ENCODE data around the gene GRIK1. TPM values are rescaled to one million over a fixed set of nuclear protein-coding genes. Genes with fewer than 3 reads are reported as not detected.
A peak's percentile ranks its signal among the peaks of the same experiment; 100 is the strongest.

The GRIK1 gene
- total RNA-seq, 2 donors from 2014 or later, result not detected

- Mint-ChIP-seq H3K27ac (no peak overlapping the region), H3K36me3 (no peaks in the 10 kb centered on the region), H3K9me3 (no peaks in the 10 kb centered on the region)
- no peak for DNase-seq (ENCODE audit: low spot score in 2 of 2)
- peak in 1 of 2 donors; percentile 18 for ATAC-seq
Observed at GRCh38 chr21:29691616-29692491, 247.9 kb downstream of the GRIK1 start.

GRCh38 chr21:29689753-29690152, 250.0 kb downstream of the GRIK1 start:
- no peak for ATAC-seq

GRCh38 chr21:29684106-29684505, 255.7 kb downstream of the GRIK1 start:
- H3K9me3 Mint-ChIP-seq, result no peaks in the 10 kb centered on the region
- DNase-seq (ENCODE audit: low spot score in 2 of 2) (no peak), ATAC-seq (no peak)
- no peak overlapping the region for H3K27ac Mint-ChIP-seq
- no peaks in the 10 kb centered on the region for H3K36me3 Mint-ChIP-seq

More at GRCh38 chr21:29689753-29690152, 250.0 kb downstream of the GRIK1 start:
- Mint-ChIP-seq H3K36me3 (no peaks in the 10 kb centered on the region), H3K9me3 (no peaks in the 10 kb centered on the region), H3K27ac (no peak overlapping the region)
- DNase-seq (ENCODE audit: low spot score in 2 of 2), result no peak

- DNase-seq (ENCODE audit: low spot score in 2 of 2) (no peak), ATAC-seq (no peak)
- no peak overlapping the region for H3K27ac Mint-ChIP-seq
- H3K9me3 Mint-ChIP-seq, result no peaks in the 10 kb centered on the region
- H3K36me3 Mint-ChIP-seq, result no peaks in the 10 kb centered on the region
Observed at GRCh38 chr21:29682800-29683199, 257.0 kb downstream of the GRIK1 start.

GRCh38 chr21:29680273-29680672, 259.5 kb downstream of the GRIK1 start:
- no peak for ATAC-seq
- H3K36me3 Mint-ChIP-seq, result no peaks in the 10 kb centered on the region
- no peak for DNase-seq (ENCODE audit: low spot score in 2 of 2)
- H3K27ac Mint-ChIP-seq, result no peak overlapping the region
- H3K9me3 Mint-ChIP-seq, result no peaks in the 10 kb centered on the region

GRCh38 chr21:29678626-29679025, 261.2 kb downstream of the GRIK1 start:
- no peak for ATAC-seq
- Mint-ChIP-seq H3K27ac (no peak overlapping the region), H3K9me3 (no peaks in the 10 kb centered on the region), H3K36me3 (no peaks in the 10 kb centered on the region)
- DNase-seq (ENCODE audit: low spot score in 2 of 2), result no peak

- no peaks in the 10 kb centered on the region for H3K9me3 Mint-ChIP-seq
- no peak for ATAC-seq
- DNase-seq (ENCODE audit: low spot score in 2 of 2), result no peak
- H3K27ac Mint-ChIP-seq, result no peak overlapping the region
- H3K36me3 Mint-ChIP-seq, result no peaks in the 10 kb centered on the region
Observed at GRCh38 chr21:29677326-29677725, 262.5 kb downstream of the GRIK1 start.

- ATAC-seq (no peak), DNase-seq (ENCODE audit: low spot score in 2 of 2) (no peak)
- no peaks in the 10 kb centered on the region for H3K9me3 Mint-ChIP-seq
- no peak overlapping the region for H3K27ac Mint-ChIP-seq
- H3K36me3 Mint-ChIP-seq, result no peaks in the 10 kb centered on the region
Observed at GRCh38 chr21:29676395-29676794, 263.4 kb downstream of the GRIK1 start.

GRCh38 chr21:29675451-29675850, 264.3 kb downstream of the GRIK1 start:
- Mint-ChIP-seq H3K27ac (no peak overlapping the region), H3K9me3 (no peaks in the 10 kb centered on the region), H3K36me3 (no peaks in the 10 kb centered on the region)
- DNase-seq (ENCODE audit: low spot score in 2 of 2), result no peak
- ATAC-seq, result no peak

GRCh38 chr21:29674343-29674742, 265.5 kb downstream of the GRIK1 start:
- no peak for DNase-seq (ENCODE audit: low spot score in 2 of 2)
- no peak for ATAC-seq
- Mint-ChIP-seq H3K9me3 (no peaks in the 10 kb centered on the region), H3K27ac (no peak overlapping the region), H3K36me3 (no peaks in the 10 kb centered on the region)

- DNase-seq (ENCODE audit: low spot score in 2 of 2) (no peak), ATAC-seq (no peak)
- Mint-ChIP-seq H3K36me3 (no peaks in the 10 kb centered on the region), H3K9me3 (peaks cover 0 to under 1% of the 10 kb centered on the region in 2 donors), H3K27ac (no peak overlapping the region)
Observed at GRCh38 chr21:29673096-29673610, 266.6 kb downstream of the GRIK1 start.

- Mint-ChIP-seq H3K36me3 (no peaks in the 10 kb centered on the region), H3K9me3 (peaks cover 0 to 5% of the 10 kb centered on the region in 2 donors), H3K27ac (no peak overlapping the region)
- ATAC-seq, result no peak
- DNase-seq (ENCODE audit: low spot score in 2 of 2), result no peak
Observed at GRCh38 chr21:29671728-29672127, 268.1 kb downstream of the GRIK1 start.

GRCh38 chr21:29670228-29670627, 269.6 kb downstream of the GRIK1 start:
- Mint-ChIP-seq H3K36me3 (no peaks in the 10 kb centered on the region), H3K27ac (no peak overlapping the region), H3K9me3 (peaks cover 0 to 5% of the 10 kb centered on the region in 2 donors)

GRCh38 chr21:29669416-29669815, 270.4 kb downstream of the GRIK1 start:
- DNase-seq (ENCODE audit: low spot score in 2 of 2), result no peak
- peaks cover 0 to 5% of the 10 kb centered on the region in 2 donors for H3K9me3 Mint-ChIP-seq
- no peak overlapping the region for H3K27ac Mint-ChIP-seq
- peak in 1 of 2 donors; percentile 28 for ATAC-seq
- no peaks in the 10 kb centered on the region for H3K36me3 Mint-ChIP-seq

More at GRCh38 chr21:29670228-29670627, 269.6 kb downstream of the GRIK1 start:
- ATAC-seq (no peak), DNase-seq (ENCODE audit: low spot score in 2 of 2) (no peak)

- Mint-ChIP-seq H3K27ac (no peak overlapping the region), H3K36me3 (no peaks in the 10 kb centered on the region), H3K9me3 (peaks cover 0 to 5% of the 10 kb centered on the region in 2 donors)
- no peak for ATAC-seq
- no peak for DNase-seq (ENCODE audit: low spot score in 2 of 2)
Observed at GRCh38 chr21:29667651-29668050, 272.1 kb downstream of the GRIK1 start.

GRCh38 chr21:29664615-29665014, 275.2 kb downstream of the GRIK1 start:
- no peak overlapping the region for H3K27ac Mint-ChIP-seq
- peaks cover 0 to 15% of the 10 kb centered on the region in 2 donors for H3K9me3 Mint-ChIP-seq
- DNase-seq (ENCODE audit: low spot score in 2 of 2) (no peak), ATAC-seq (no peak)
- H3K36me3 Mint-ChIP-seq, result no peaks in the 10 kb centered on the region

GRCh38 chr21:29661672-29662442, 277.9 kb downstream of the GRIK1 start:
- no peaks in the 10 kb centered on the region for H3K36me3 Mint-ChIP-seq
- peaks cover 0 to 9% of the 10 kb centered on the region in 2 donors for H3K9me3 Mint-ChIP-seq
- no peak for ATAC-seq
- no peak overlapping the region for H3K27ac Mint-ChIP-seq
- DNase-seq (ENCODE audit: low spot score in 2 of 2), result no peak
